Measurements from ENCODE around the gene SMC6. TPM values are rescaled to one million over a fixed set of nuclear protein-coding genes. Genes with fewer than 3 reads are reported as not detected.

Gene SMC6
- total and polyA plus RNA-seq, 2 experiments from 2014 or later: 53.4 to 59.8 TPM

GRCh38 chr2:17616405-17616804, 137.2 kb downstream of the SMC6 start:
- no peak overlapping the region for H3K4me3 Mint-ChIP-seq
- no peak overlapping the region for H3K4me3 ChIP-seq
- H3K27ac Mint-ChIP-seq: no peak overlapping the region
- H3K4me1 ChIP-seq (ENCODE audit: insufficient read depth): peaks cover 37% of the 10 kb centered on the region
- H3F3A ChIP-seq (replicated peaks; ENCODE audit: low read depth): no peaks in the 10 kb centered on the region
- peaks cover 42% of the 10 kb centered on the region for H3K4me1 Mint-ChIP-seq
- H4K20me1 ChIP-seq (replicated peaks; ENCODE audit: insufficient read depth): peaks cover 8% of the 10 kb centered on the region; the same call in 1 of the 2 replicates
- no peak overlapping the region for H3K4me2 ChIP-seq
- H3K36me3 ChIP-seq (ENCODE audit: insufficient read depth): 0 out of 2 replicates have a peak, but pooled peaks cover under 1% of the 10 kb centered on the region
- no peak for ATAC-seq
- no peaks in the 10 kb centered on the region for H3K27me3 ChIP-seq (ENCODE audit: insufficient read depth)
- H3K36me3 Mint-ChIP-seq (ENCODE audit: low read depth): peaks cover 12% of the 10 kb centered on the region
- no peaks in the 10 kb centered on the region for H3K9me3 Mint-ChIP-seq
- no peak overlapping the region for H3K27ac ChIP-seq (ENCODE audit: low read depth)
- no peaks in the 10 kb centered on the region for H3K9me2 ChIP-seq (ENCODE audit: insufficient read depth)
- H3K79me2 ChIP-seq (replicated peaks; ENCODE audit: insufficient read depth): peaks cover 2% of the 10 kb centered on the region; the same call in 1 of the 2 replicates
- TF ChIP-seq JUNB (IDR thresholded peaks at IDR 0.05; ENCODE audit: unreplicated experiment) (no peak), EZH2phosphoT487 (IDR thresholded peaks at IDR 0.05; ENCODE audit: unreplicated experiment) (no peak), CTCF (conservative IDR thresholded peaks at IDR 0.05; ENCODE audit: low read depth in 2 of 2) (no peak), POLR2AphosphoS5 (IDR thresholded peaks at IDR 0.05; ENCODE audit: low read depth) (no peak), ZNF114 (CRISPR knock-in tag; IDR thresholded peaks at IDR 0.05) (no peak), CREB1 (CRISPR knock-in tag; IDR thresholded peaks at IDR 0.05; ENCODE audit: low read depth) (no peak), ZNF331 (CRISPR knock-in tag; IDR thresholded peaks at IDR 0.05; ENCODE audit: low read depth) (no peak), EZH2 (IDR thresholded peaks at IDR 0.05; ENCODE audit: low read depth, unreplicated experiment) (no peak)
- TF ChIP-seq, protein P1, sequence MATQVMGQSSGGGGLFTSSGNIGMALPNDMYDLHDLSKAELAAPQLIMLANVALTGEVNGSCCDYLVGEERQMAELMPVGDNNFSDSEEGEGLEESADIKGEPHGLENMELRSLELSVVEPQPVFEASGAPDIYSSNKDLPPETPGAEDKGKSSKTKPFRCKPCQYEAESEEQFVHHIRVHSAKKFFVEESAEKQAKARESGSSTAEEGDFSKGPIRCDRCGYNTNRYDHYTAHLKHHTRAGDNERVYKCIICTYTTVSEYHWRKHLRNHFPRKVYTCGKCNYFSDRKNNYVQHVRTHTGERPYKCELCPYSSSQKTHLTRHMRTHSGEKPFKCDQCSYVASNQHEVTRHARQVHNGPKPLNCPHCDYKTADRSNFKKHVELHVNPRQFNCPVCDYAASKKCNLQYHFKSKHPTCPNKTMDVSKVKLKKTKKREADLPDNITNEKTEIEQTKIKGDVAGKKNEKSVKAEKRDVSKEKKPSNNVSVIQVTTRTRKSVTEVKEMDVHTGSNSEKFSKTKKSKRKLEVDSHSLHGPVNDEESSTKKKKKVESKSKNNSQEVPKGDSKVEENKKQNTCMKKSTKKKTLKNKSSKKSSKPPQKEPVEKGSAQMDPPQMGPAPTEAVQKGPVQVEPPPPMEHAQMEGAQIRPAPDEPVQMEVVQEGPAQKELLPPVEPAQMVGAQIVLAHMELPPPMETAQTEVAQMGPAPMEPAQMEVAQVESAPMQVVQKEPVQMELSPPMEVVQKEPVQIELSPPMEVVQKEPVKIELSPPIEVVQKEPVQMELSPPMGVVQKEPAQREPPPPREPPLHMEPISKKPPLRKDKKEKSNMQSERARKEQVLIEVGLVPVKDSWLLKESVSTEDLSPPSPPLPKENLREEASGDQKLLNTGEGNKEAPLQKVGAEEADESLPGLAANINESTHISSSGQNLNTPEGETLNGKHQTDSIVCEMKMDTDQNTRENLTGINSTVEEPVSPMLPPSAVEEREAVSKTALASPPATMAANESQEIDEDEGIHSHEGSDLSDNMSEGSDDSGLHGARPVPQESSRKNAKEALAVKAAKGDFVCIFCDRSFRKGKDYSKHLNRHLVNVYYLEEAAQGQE (IDR thresholded peaks at IDR 0.05; ENCODE audit: unreplicated experiment): no peak
- H3K27me3 Mint-ChIP-seq (ENCODE audit: insufficient read depth, low read depth, poor library complexity): peaks cover 3% of the 10 kb centered on the region
- no peak for DNase-seq (ENCODE audit: low spot score)
- no peak overlapping the region for H2AFZ ChIP-seq

- Mint-ChIP-seq H3K9me3 (no peaks in the 10 kb centered on the region), H3K4me1 (peaks cover 38% of the 10 kb centered on the region), H3K4me3 (no peak overlapping the region), H3K36me3 (ENCODE audit: low read depth) (peaks cover 17% of the 10 kb centered on the region), H3K27ac (no peak overlapping the region), H3K27me3 (ENCODE audit: insufficient read depth, low read depth, poor library complexity) (peaks cover 3% of the 10 kb centered on the region)
- peaks cover 8% of the 10 kb centered on the region; the same call in 1 of the 2 replicates for H4K20me1 ChIP-seq (replicated peaks; ENCODE audit: insufficient read depth)
- H3K27ac ChIP-seq (ENCODE audit: low read depth): no peak overlapping the region
- H3K27me3 ChIP-seq (ENCODE audit: insufficient read depth): no peaks in the 10 kb centered on the region
- DNase-seq (ENCODE audit: low spot score) (no peak), ATAC-seq (no peak)
- H3K79me2 ChIP-seq (replicated peaks; ENCODE audit: insufficient read depth): no peaks in the 10 kb centered on the region; the same call in 1 of the 2 replicates
- H3F3A ChIP-seq (replicated peaks; ENCODE audit: low read depth): no peaks in the 10 kb centered on the region
- H2AFZ ChIP-seq: no peak overlapping the region
- H3K4me2 ChIP-seq: no peak overlapping the region
- no peak overlapping the region for H3K4me3 ChIP-seq
- H3K4me1 ChIP-seq (ENCODE audit: insufficient read depth): peaks cover 37% of the 10 kb centered on the region
- no peaks in the 10 kb centered on the region for H3K9me2 ChIP-seq (ENCODE audit: insufficient read depth)
- 0 out of 2 replicates have a peak, but pooled peaks cover 3% of the 10 kb centered on the region for H3K36me3 ChIP-seq (ENCODE audit: insufficient read depth)
- TF ChIP-seq, protein P2, sequence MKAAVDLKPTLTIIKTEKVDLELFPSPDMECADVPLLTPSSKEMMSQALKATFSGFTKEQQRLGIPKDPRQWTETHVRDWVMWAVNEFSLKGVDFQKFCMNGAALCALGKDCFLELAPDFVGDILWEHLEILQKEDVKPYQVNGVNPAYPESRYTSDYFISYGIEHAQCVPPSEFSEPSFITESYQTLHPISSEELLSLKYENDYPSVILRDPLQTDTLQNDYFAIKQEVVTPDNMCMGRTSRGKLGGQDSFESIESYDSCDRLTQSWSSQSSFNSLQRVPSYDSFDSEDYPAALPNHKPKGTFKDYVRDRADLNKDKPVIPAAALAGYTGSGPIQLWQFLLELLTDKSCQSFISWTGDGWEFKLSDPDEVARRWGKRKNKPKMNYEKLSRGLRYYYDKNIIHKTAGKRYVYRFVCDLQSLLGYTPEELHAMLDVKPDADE (IDR thresholded peaks at IDR 0.05): no peak
- TF ChIP-seq ZNF114 (CRISPR knock-in tag; IDR thresholded peaks at IDR 0.05) (no peak), CREB1 (CRISPR knock-in tag; IDR thresholded peaks at IDR 0.05; ENCODE audit: low read depth) (no peak), EZH2phosphoT487 (IDR thresholded peaks at IDR 0.05; ENCODE audit: unreplicated experiment) (no peak), ZNF331 (CRISPR knock-in tag; IDR thresholded peaks at IDR 0.05; ENCODE audit: low read depth) (no peak), JUNB (IDR thresholded peaks at IDR 0.05; ENCODE audit: unreplicated experiment) (no peak)
- TF ChIP-seq, protein P1 (IDR thresholded peaks at IDR 0.05; ENCODE audit: unreplicated experiment): no peak
Observed at GRCh38 chr2:17615728-17616351, 137.8 kb downstream of the SMC6 start.
